KMS-11 (cell line): Measurements from ENCODE around the gene GBE1.
A peak's percentile ranks its signal among the peaks of the same experiment; 100 is the strongest.
"Not testable (repeated sequence)": the region's sequence is repeated elsewhere in the genome, so short reads cannot be mapped to it uniquely, and the experiment has no call there.

ENCODE experiments used
- H2AFZ ChIP-seq: fragments of 200-600 bp; sonication (generic); 2 replicates; pipeline ENCODE4 v1.6.1; 2016; ENCODE audit warnings: antibody characterized with exemption, mixed run types, low read depth
- H3K27ac ChIP-seq: fragments of 200-600 bp; sonication (generic); 2 replicates; pipeline ENCODE4 v1.6.1; 2016; ENCODE audit warnings: mild to moderate bottlenecking, mixed run types
- H3K27me3 ChIP-seq: fragments of 200-600 bp; sonication (generic); 2 replicates; pipeline ENCODE4 v1.6.1; 2017; ENCODE audit warnings: mild to moderate bottlenecking, low read depth, mixed run types, moderate library complexity; ENCODE audit not compliant: insufficient read depth
- H3K36me3 ChIP-seq: fragments of 200-600 bp; sonication (generic); 2 replicates; pipeline ENCODE4 v1.6.1; 2017; ENCODE audit warnings: mild to moderate bottlenecking, mixed run types; ENCODE audit not compliant: insufficient read depth
- H3K4me1 ChIP-seq: fragments of 200-600 bp; sonication (generic); 2 replicates; pipeline ENCODE4 v1.6.1; 2016; ENCODE audit warnings: mild to moderate bottlenecking, low read depth, mixed run types; ENCODE audit not compliant: poor library complexity, severe bottlenecking
- H3K4me2 ChIP-seq: fragments of 200-600 bp; sonication (generic); 2 replicates; pipeline ENCODE4 v1.7.0; 2016; ENCODE audit warnings: mild to moderate bottlenecking, mixed run types
- H3K4me3 ChIP-seq: fragments of 200-600 bp; sonication (generic); IDR thresholded peaks from 2 replicates; pipeline ENCODE4 v1.6.1; 2017; ENCODE audit warnings: low read depth, low read length, mixed read lengths; ENCODE audit not compliant: insufficient read depth
- H3K79me2 ChIP-seq: fragments of 200-600 bp; sonication (generic); 2 replicates; pipeline ENCODE4 v1.6.1; 2016; ENCODE audit warnings: low read depth, mixed run types; ENCODE audit not compliant: insufficient read depth
- H3K9ac ChIP-seq: fragments of 200-600 bp; sonication (generic); 2 replicates; pipeline ENCODE4 v1.6.1; 2016; ENCODE audit warnings: mild to moderate bottlenecking, mixed run types
- H4K20me1 ChIP-seq: fragments of 200-600 bp; sonication (generic); 2 replicates; pipeline ENCODE4 v1.6.1; 2016; ENCODE audit warnings: mild to moderate bottlenecking, mixed run types; ENCODE audit not compliant: insufficient read depth
- CTCF ChIP-seq: fragments of 200-600 bp; sonication (generic); conservative IDR thresholded peaks from 2 replicates; pipeline ENCODE4 v1.6.1; 2017; ENCODE audit warnings: low read depth, mild to moderate bottlenecking, antibody characterized with exemption, low read length, moderate library complexity, mixed read lengths

GBE1 gene

DNA sequence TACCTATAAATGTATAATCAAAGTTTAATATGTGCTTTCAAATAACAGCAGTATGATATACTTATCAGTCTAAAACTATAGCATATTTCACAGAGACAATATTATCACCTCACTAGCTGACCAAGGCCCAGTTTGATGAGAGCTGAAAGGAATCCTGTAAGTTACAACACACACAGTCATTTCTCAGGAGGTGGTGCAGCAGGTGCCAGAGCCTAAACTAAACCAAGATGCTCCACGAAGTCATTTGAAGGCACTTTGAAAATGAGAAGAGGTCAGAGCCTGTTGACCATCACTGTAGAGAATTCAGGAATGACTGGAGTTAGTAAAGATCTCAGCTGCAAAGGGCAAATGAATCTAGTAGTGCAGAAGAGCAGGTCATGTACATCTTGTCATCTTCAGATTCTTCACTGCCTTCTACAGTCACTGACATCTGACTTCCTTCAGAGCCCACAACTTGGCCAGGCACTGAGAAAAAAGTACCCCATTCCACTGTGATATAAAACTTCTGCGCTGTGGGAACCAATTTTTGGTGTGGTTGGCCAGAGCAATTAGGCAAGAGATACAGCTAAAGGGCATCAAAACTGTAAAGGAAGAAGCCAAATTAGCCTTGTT lies 7.9 kb downstream of the GBE1 start:
- no peaks in the 10 kb centered on the region for H3K36me3 ChIP-seq
- TF ChIP-seq CTCF: no peak
- H3K4me2 ChIP-seq: no peak overlapping the region

GRCh38 chr3:81752604-81753003 lies 8.8 kb downstream of the GBE1 start:
- H3K27me3 ChIP-seq: no peaks in the 10 kb centered on the region
- no peaks in the 10 kb centered on the region for H4K20me1 ChIP-seq
- H3K4me2 ChIP-seq: no peak overlapping the region
- H3K27ac ChIP-seq: no peak overlapping the region
- H3K4me1 ChIP-seq: peaks cover 23% of the 10 kb centered on the region
- H3K36me3 ChIP-seq: no peaks in the 10 kb centered on the region
- H2AFZ ChIP-seq: no peak overlapping the region
- no peak for TF ChIP-seq CTCF
- H3K9ac ChIP-seq: no peak overlapping the region
- no peaks in the 10 kb centered on the region for H3K79me2 ChIP-seq
- no peak overlapping the region for H3K4me3 ChIP-seq

More for the DNA sequence above, 7.9 kb downstream of the GBE1 start:
- Histone ChIP-seq H3K9ac (no peak overlapping the region), H2AFZ (no peak overlapping the region), H4K20me1 (no peaks in the 10 kb centered on the region), H3K79me2 (no peaks in the 10 kb centered on the region), H3K4me3 (no peak overlapping the region), H3K4me1 (peaks cover 15% of the 10 kb centered on the region), H3K27ac (no peak overlapping the region), H3K27me3 (no peaks in the 10 kb centered on the region)

DNA sequence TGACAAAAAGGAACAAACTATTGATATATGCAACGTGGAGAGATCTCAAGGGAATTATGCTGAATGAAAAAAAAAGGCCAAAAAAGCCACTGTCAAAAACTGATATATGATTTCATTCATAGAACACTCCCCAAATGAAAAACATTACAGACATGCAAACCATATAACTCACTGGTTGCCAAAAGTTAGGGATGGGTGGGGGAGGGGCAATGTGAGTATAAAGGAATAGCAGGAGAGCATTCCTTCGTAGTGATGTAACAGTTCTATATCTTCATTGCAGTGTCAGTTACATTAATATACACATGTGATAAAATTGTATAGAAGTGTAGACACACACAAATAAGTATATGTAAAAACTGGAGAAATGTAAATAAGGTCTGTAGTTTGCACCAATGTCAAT lies 12.2 kb downstream of the GBE1 start:
- Histone ChIP-seq H3K9ac (no peak overlapping the region), H3K79me2 (no peaks in the 10 kb centered on the region), H3K27ac (no peak overlapping the region), H2AFZ (no peak overlapping the region), H3K36me3 (no peaks in the 10 kb centered on the region), H3K4me3 (no peak overlapping the region), H3K27me3 (no peaks in the 10 kb centered on the region), H3K4me2 (no peak overlapping the region), H3K4me1 (peaks cover 53% of the 10 kb centered on the region), H4K20me1 (no peaks in the 10 kb centered on the region)
- no peak for TF ChIP-seq CTCF

DNA sequence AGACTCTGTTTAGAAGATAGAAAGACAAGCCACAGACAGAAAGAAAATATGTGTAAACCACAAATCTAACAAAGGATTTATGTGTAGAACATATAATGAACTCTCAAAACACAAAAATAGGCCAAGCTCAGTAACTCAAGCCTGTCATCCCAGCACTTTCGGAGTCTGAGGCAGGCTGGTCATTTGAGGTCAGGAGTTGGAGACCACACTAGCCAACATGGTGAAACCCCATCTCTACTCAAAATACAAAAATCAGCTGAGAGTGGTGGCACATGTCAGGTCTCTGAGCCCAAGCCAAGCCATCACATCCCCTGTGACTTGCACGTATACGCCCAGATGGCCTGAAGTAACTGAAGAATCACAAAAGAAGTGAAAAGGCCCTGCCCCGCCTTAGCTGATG lies 14.2 kb downstream of the GBE1 start:
- H3K4me3 ChIP-seq, H3K27me3 ChIP-seq, H3K79me2 ChIP-seq, H4K20me1 ChIP-seq, H2AFZ ChIP-seq, H3K36me3 ChIP-seq: not testable (repeated sequence)
- Histone ChIP-seq H3K4me1 (peaks cover 65% of the 10 kb centered on the region), H3K27ac (peak overlapping the region; percentile 83), H3K4me2 (peak overlapping the region; percentile 40; the same call in 1 of the 2 replicates), H3K9ac (peak overlapping the region; percentile 44)

DNA sequence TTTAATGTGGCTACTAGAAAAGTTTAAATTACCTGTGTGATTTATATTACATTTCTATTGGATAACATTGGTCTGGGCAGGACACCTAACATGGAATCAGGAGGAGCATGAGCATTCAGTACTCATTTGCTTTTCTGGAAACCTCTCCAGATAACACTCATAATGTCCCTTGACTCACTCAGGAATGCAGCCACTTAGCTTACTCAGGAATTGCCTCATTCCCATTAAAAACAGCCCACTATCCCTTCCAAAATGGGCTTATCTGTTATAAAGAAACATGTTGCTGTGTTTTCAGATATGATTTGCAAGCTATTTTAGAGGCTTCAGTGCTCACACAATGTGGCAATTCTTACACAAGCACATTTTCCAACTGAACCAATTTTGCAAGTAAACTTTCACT lies 17.1 kb downstream of the GBE1 start:
- no peaks in the 10 kb centered on the region for H3K79me2 ChIP-seq

More for the DNA sequence above, 17.1 kb downstream of the GBE1 start:
- H4K20me1 ChIP-seq: no peaks in the 10 kb centered on the region
- no peak overlapping the region for H3K9ac ChIP-seq
- H3K4me2 ChIP-seq: no peak overlapping the region
- no peaks in the 10 kb centered on the region for H3K27me3 ChIP-seq
- H3K36me3 ChIP-seq: no peaks in the 10 kb centered on the region
- H3K4me3 ChIP-seq: no peak overlapping the region
- peaks cover 57% of the 10 kb centered on the region for H3K4me1 ChIP-seq
- no peak overlapping the region for H3K27ac ChIP-seq
- no peak overlapping the region for H2AFZ ChIP-seq
- no peak for TF ChIP-seq CTCF
